Germinal center (tissue), 1 donor: ENCODE results near the gene THRB.
A peak's percentile ranks its signal among the peaks of the same experiment; 100 is the strongest.

ENCODE experiments used
- DNase-seq: peaks from one replicate; pipeline ENCODE4 v3.0.0; 2012; ENCODE audit warnings: mixed read lengths, low spot score

THRB gene

GRCh38 chr3:24512564-24513197, 18.0 kb upstream of the THRB start:
- no peak for DNase-seq

GRCh38 chr3:24510030-24510648, 15.5 kb upstream of the THRB start:
- no peak for DNase-seq

DNA sequence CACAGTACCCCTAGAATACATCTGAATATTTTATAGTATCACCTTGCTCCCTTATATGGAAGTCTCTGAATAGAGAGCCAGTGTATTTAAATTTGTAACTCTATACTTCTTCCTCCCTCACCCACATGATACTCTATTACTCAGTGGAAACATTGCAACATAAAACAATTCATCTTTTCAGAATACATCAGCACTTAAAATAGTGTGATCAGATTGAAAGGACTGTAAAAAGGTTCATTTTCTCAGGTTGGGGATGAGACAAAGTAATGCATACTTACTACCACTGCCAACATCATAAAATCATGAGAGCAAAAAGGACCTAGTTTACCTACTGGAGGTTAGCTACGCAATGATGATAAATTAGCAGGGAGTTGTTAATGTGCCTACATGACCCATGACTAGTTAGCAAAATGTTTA, 13.8 kb upstream of the THRB start:
- DNase-seq: no peak

DNA sequence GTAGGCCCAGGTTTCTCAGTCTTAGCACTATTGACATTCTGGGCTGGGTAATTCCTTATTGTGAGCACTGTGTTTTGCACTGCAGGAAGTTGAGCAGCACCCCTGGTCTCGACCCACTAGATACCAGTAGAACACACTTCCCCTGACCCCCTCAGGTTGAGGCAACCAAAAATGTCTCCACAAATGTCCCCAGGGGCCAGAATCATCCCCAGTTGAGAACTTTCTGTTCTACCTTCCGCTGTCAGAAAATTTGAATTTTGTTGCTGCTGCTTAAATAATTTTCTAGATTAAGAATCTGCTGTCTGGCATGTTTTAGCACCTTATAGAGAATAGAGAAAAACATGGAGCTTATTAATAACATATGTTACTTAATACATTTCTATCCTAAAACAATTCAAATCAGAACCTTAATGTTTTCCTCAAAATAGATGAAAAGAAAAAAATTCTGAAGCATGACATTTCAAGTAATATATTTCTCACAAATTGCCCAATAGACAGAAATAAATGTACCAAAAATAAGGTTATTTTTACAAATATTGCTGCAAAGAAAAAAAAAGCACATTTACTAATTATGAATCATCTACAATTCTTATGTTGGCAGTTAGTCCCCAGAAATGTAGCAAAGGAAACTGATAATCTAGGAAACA, 13.2 kb upstream of the THRB start:
- peak; percentile 62 for DNase-seq

DNA sequence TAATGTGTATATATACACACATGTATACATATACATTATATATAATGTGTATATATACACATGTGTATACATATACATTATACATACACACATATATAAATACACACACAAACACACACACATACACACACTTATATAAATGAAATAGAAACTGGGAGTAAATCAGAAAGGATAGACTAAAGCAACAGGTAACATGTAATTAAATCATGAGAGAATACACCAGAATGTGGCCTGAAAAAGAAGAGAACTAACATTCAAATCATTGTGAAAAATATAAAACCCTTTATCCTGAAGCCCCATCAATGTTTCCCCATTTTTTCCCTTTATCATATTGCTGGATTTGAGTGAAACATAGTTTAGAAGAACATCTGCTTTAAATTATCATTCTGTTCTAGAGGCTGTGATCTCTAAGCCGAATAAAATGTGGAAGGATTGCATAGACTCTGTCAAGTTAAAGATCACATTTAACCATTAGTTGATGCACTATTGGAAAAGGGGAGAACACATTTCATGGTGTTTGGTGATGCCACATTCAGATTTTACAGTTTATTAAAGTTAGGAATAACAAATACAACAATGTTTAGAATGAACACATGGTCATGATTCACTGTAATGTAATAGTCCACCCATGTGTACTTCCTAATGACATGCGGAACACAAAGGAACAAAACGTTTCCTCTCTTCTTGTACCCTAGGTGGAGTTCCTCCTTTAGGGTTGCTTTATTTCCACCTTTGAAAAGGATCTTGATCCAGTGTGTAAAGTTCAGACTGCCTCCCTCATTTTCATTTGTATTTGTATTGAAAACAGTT, 12.5 kb upstream of the THRB start:
- no peak for DNase-seq

GRCh38 chr3:24505691-24506550, 11.3 kb upstream of the THRB start:
- DNase-seq: no peak

GRCh38 chr3:24504772-24505171, 10.1 kb upstream of the THRB start:
- no peak for DNase-seq

DNA sequence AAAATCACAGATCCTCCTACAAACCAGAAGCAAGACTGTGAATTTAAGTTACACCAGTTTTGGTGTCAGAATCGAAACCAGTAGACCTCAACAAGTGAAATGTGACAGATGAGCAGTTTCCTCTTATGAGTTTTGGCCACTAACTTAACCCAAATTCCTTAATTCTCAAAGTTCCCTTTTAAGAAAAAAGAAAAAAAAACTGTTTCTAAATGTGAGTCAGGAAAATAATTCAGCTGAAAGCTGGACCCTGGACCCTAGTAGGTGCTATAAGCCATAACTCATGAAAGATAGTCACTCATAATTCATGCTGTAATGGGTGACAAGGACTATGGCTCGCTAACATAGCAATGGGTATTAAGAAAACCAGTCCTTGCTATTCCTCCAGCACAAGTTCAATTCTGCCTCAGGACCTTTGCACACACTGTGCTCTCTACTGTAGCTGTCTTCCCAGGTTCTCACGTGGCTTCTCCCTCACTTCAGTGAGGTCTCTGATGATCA, 9.0 kb upstream of the THRB start:
- no peak for DNase-seq

GRCh38 chr3:24502690-24503089, 8.0 kb upstream of the THRB start:
- DNase-seq: no peak

- DNase-seq: no peak
Observed at GRCh38 chr3:24500806-24501205, 6.2 kb upstream of the THRB start.

GRCh38 chr3:24499991-24500390, 5.3 kb upstream of the THRB start:
- no peak for DNase-seq

GRCh38 chr3:24498796-24499195, 4.1 kb upstream of the THRB start:
- DNase-seq: no peak

- no peak for DNase-seq
Observed at GRCh38 chr3:24498391-24498790, 3.7 kb upstream of the THRB start.

DNA sequence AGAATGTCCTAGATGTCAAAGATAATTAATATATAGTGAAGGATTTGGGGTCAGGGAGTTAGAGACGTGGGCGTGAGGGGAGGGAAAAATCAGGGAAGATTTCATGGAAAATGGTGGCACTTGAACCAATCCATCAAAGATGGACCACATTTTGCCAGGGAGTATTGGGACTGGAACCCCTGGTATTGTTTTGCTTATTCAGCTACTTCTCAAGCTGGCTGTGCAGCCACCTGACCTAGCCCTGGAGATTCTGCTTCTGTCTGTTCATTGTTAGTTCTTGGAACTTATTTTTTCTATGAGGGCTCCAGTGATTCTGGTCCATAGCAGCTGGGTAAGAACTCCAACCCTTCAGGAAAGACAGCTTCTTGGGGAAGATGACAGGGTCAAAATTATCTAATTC, 3.3 kb upstream of the THRB start:
- DNase-seq: no peak

DNA sequence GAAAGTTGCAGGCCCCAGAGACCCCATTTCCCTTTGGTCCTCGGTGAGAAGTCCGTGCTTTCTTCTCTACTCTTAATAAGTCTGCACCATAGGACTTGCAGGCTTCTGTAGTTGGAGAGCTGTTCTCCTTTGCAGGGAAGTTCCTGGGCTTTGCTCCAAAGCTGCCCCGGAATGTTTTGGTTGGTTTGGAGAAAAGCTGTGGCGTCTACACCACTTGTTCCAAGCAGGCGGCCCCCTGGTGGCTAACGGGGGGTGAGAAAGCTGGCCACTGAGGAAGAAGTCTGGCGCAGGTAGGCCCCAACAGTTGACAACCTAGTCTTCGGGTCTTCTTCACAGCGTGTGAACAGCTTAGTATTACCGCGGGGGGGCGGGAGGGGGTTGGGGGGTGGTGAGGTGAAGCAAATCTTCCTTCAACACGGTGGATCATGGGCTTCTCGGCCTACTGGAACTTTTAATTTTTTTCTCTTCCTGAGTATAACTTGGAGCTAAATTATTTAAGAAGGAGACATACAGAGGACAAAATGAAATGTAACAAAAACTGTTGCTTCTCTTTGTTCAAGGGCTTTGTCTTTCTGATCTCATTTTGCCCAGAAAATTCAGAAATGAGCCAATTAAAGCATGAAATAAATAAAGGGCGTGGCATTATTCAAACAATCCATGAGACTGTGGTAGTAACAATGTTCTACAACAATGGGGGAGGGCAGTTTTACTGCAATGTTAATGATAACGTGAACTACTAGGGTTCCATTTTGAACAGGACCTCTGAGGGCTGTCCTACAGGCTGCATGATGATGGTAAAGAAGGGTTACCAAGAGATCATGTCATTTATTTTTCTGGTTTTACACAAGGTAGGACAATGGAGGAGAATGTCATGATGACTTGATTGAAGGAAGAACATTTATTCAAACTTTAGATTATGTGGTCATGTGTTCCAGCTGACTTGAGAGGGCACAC, 2.2 kb upstream of the THRB start:
- peak; percentile 54 for DNase-seq

DNA sequence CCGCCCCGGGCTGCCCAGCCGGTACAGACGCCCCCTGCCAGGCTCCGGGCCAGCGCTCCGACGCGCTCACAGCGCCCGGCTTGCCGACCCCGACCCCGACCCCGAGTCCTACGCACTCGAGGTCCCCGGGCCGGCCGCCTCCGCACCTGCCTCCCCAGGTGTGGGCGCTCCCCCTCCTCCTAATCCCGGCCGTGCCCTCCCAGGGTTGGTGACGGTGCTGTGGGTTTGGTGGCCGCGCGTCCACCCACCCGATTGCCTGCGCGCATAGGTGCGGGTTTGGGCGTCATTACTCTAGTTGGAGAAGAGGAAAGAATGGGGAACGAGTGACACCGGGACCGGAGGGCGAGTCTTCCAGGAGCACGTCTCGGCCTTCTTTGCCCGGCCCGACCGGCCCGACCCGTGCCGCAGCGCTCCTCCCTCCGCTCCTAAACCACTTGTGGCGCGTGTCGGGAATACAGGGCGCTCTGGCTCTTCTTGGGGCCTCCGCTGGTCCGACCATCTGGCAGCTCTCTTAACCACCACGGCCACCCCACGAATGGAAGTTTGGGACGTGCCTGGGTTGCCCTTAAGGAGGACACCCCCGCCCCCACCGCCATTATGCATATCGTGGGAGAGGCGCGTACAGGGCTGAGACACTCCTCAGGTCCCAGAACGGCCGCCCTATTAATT, 810 bp upstream of the THRB start:
- DNase-seq: peak; percentile 48

GRCh38 chr3:24493746-24494617, 668 bp downstream of the THRB start:
- peak; percentile 51 for DNase-seq

GRCh38 chr3:24492971-24493551, 1.6 kb downstream of the THRB start:
- no peak for DNase-seq
